Measurements from ENCODE around the gene SLC39A11. TPM values are rescaled to one million over a fixed set of nuclear protein-coding genes. Genes with fewer than 3 reads are reported as not detected.

The SLC39A11 gene
- polyA plus RNA-seq, 1 donor from 2014 or later = 8.0 TPM

- Histone ChIP-seq H3K4me2 (ENCODE audit: low read length) (no peak overlapping the region), H3K9me3 (ENCODE audit: low read length) (no peaks in the 10 kb centered on the region), H3K9ac (ENCODE audit: low read length) (no peak overlapping the region), H2AFZ (ENCODE audit: low read depth, low read length) (no peak overlapping the region), H3K36me3 (ENCODE audit: insufficient read depth, low read length) (no peaks in the 10 kb centered on the region), H4K20me1 (ENCODE audit: insufficient read depth) (no peaks in the 10 kb centered on the region), H3K4me3 (ENCODE audit: low read length) (no peak overlapping the region), H3K79me2 (replicated peaks; ENCODE audit: insufficient read depth, low read length) (no peaks in the 10 kb centered on the region), H3F3A (ENCODE audit: insufficient read depth, low read length, poor library complexity, severe bottlenecking) (no peaks in the 10 kb centered on the region), H3K9me2 (ENCODE audit: insufficient read depth, low read length) (no peaks in the 10 kb centered on the region), H3K27me3 (ENCODE audit: insufficient read depth, low read depth, low read length) (no peaks in the 10 kb centered on the region), H3K27ac (ENCODE audit: low read length) (no peak overlapping the region)
- TF ChIP-seq SMC3 (conservative IDR thresholded peaks at IDR 0.05; ENCODE audit: poor library complexity) = no peak
These were observed 325.6 kb downstream of the SLC39A11 start for GRCh38 chr17:72766761-72767356.

GRCh38 chr17:72765368-72766153, 326.9 kb downstream of the SLC39A11 start:
- TF ChIP-seq EZH2 (IDR thresholded peaks at IDR 0.05; ENCODE audit: borderline replicate concordance, insufficient read depth, low read length, poor library complexity, severe bottlenecking) (no peak), TAF1 (IDR thresholded peaks at IDR 0.05; ENCODE audit: low read depth) (no peak), POLR2AphosphoS5 (IDR thresholded peaks at IDR 0.05) (no peak), SMC3 (conservative IDR thresholded peaks at IDR 0.05; ENCODE audit: poor library complexity) (no peak), RAD21 (conservative IDR thresholded peaks at IDR 0.05) (no peak), MXI1 (conservative IDR thresholded peaks at IDR 0.05; ENCODE audit: poor library complexity, severe bottlenecking) (no peak), EP300 (conservative IDR thresholded peaks at IDR 0.05; ENCODE audit: poor library complexity, severe bottlenecking) (no peak)
- TF ChIP-seq, protein P1, sequence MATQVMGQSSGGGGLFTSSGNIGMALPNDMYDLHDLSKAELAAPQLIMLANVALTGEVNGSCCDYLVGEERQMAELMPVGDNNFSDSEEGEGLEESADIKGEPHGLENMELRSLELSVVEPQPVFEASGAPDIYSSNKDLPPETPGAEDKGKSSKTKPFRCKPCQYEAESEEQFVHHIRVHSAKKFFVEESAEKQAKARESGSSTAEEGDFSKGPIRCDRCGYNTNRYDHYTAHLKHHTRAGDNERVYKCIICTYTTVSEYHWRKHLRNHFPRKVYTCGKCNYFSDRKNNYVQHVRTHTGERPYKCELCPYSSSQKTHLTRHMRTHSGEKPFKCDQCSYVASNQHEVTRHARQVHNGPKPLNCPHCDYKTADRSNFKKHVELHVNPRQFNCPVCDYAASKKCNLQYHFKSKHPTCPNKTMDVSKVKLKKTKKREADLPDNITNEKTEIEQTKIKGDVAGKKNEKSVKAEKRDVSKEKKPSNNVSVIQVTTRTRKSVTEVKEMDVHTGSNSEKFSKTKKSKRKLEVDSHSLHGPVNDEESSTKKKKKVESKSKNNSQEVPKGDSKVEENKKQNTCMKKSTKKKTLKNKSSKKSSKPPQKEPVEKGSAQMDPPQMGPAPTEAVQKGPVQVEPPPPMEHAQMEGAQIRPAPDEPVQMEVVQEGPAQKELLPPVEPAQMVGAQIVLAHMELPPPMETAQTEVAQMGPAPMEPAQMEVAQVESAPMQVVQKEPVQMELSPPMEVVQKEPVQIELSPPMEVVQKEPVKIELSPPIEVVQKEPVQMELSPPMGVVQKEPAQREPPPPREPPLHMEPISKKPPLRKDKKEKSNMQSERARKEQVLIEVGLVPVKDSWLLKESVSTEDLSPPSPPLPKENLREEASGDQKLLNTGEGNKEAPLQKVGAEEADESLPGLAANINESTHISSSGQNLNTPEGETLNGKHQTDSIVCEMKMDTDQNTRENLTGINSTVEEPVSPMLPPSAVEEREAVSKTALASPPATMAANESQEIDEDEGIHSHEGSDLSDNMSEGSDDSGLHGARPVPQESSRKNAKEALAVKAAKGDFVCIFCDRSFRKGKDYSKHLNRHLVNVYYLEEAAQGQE (IDR thresholded peaks at IDR 0.05; ENCODE audit: borderline replicate concordance) = no peak
- TF ChIP-seq, protein P2, sequence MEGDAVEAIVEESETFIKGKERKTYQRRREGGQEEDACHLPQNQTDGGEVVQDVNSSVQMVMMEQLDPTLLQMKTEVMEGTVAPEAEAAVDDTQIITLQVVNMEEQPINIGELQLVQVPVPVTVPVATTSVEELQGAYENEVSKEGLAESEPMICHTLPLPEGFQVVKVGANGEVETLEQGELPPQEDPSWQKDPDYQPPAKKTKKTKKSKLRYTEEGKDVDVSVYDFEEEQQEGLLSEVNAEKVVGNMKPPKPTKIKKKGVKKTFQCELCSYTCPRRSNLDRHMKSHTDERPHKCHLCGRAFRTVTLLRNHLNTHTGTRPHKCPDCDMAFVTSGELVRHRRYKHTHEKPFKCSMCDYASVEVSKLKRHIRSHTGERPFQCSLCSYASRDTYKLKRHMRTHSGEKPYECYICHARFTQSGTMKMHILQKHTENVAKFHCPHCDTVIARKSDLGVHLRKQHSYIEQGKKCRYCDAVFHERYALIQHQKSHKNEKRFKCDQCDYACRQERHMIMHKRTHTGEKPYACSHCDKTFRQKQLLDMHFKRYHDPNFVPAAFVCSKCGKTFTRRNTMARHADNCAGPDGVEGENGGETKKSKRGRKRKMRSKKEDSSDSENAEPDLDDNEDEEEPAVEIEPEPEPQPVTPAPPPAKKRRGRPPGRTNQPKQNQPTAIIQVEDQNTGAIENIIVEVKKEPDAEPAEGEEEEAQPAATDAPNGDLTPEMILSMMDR (IDR thresholded peaks at IDR 0.05; ENCODE audit: poor library complexity, severe bottlenecking) = no peak
- Histone ChIP-seq H3K79me2 (replicated peaks; ENCODE audit: insufficient read depth, low read length) (no peaks in the 10 kb centered on the region), H3K4me3 (ENCODE audit: low read length) (no peak overlapping the region), H4K20me1 (ENCODE audit: insufficient read depth) (no peaks in the 10 kb centered on the region), H3K27ac (ENCODE audit: low read length) (no peak overlapping the region), H3K9me3 (ENCODE audit: low read length) (no peaks in the 10 kb centered on the region), H3F3A (ENCODE audit: insufficient read depth, low read length, poor library complexity, severe bottlenecking) (no peaks in the 10 kb centered on the region), H3K4me2 (ENCODE audit: low read length) (no peak overlapping the region), H3K36me3 (ENCODE audit: insufficient read depth, low read length) (no peaks in the 10 kb centered on the region), H3K9me2 (ENCODE audit: insufficient read depth, low read length) (no peaks in the 10 kb centered on the region), H3K9ac (ENCODE audit: low read length) (no peak overlapping the region), H3K27me3 (ENCODE audit: insufficient read depth, low read depth, low read length) (no peaks in the 10 kb centered on the region), H2AFZ (ENCODE audit: low read depth, low read length) (no peak overlapping the region)
